ENCODE results near the gene ZNF511. TPM values are rescaled to one million over a fixed set of nuclear protein-coding genes. Genes with fewer than 3 reads are reported as not detected.
A peak's percentile ranks its signal among the peaks of the same experiment; 100 is the strongest.

Gene ZNF511
- total and polyA plus RNA-seq, 9 of the 15 experiments (the other 6 are each of a cell fraction or from before 2014, with no cell fraction given) = 0.61 to 69.3 (median 40.1) TPM

DNA sequence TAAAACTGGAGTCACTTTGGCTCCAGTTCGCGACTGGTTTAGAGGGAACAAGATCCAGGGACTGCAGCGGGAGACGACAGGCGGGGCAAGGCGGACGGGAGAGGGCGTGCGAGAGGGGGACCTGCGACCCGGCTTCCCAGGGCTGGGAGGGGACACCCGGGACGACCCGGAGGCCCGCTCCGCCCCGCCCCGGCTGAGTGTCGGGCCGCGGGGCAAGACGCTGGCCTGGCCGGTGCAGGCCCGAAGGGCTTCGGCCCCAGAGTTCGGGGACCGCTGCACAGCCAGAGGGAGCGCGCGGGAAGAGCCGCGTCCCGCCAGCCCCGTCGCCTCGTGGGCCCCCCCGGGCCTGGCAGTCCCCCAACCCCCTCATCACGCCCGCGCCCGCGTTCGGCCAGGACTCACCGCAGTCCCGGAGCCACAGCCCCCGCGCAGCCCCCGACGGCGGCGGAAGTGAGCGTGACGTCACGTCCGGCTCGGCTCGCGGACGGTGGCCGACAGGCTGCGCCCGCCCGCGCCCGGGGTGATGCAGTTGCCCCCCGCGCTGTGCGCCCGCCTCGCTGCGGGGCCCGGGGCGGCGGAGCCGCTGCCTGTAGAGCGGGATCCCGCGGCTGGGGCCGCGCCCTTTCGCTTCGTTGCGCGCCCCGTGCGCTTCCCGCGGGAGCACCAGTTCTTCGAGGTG lies at the start of gene ZNF511, which contains the start of gene TUBGCP2 (continued):
- TF ChIP-seq CBX8 (IDR thresholded peaks at IDR 0.05; ENCODE audit: borderline replicate concordance, extremely low read depth, low read depth, low read length, poor library complexity, severe bottlenecking) (no peak), SRSF7 (optimal IDR thresholded peaks at IDR 0.05; ENCODE audit: low read depth, low read length) (no peak), CSDE1 (IDR thresholded peaks at IDR 0.05) (no peak; a peak in 1 of 4 replicates), RCOR1 (IDR thresholded peaks at IDR 0.05; ENCODE audit: borderline replicate concordance in 1 of 2, low read depth in 2 of 2, low read length in 2 of 2) (no peak), FOSL1 (tag; conservative IDR thresholded peaks at IDR 0.05) (peak; percentile 56; the same call in 1 of the 2 replicates), HNRNPL (IDR thresholded peaks at IDR 0.05; ENCODE audit: low read depth, low read length) (peak; percentile 20; the same call in 1 of the 2 replicates), ETV5 (CRISPR knock-in tag; IDR thresholded peaks at IDR 0.05; ENCODE audit: low read depth) (no peak; the same call in 1 of the 2 replicates), ZNF354B (CRISPR knock-in tag; IDR thresholded peaks at IDR 0.05) (no peak), ZNF444 (CRISPR knock-in tag; IDR thresholded peaks at IDR 0.05) (no peak), NRF1 (conservative IDR thresholded peaks at IDR 0.05 in 1 of 2, IDR thresholded peaks at IDR 0.05 in 1 of 2) (peak; percentile 76 to 79; a peak in 2 of 4 replicates), KDM5B (IDR thresholded peaks at IDR 0.05; ENCODE audit: insufficient replicate concordance, low read depth, low read length) (peak; percentile 60), ZNF586 (CRISPR knock-in tag; conservative IDR thresholded peaks at IDR 0.05) (no peak)
- TF ChIP-seq, protein P1, sequence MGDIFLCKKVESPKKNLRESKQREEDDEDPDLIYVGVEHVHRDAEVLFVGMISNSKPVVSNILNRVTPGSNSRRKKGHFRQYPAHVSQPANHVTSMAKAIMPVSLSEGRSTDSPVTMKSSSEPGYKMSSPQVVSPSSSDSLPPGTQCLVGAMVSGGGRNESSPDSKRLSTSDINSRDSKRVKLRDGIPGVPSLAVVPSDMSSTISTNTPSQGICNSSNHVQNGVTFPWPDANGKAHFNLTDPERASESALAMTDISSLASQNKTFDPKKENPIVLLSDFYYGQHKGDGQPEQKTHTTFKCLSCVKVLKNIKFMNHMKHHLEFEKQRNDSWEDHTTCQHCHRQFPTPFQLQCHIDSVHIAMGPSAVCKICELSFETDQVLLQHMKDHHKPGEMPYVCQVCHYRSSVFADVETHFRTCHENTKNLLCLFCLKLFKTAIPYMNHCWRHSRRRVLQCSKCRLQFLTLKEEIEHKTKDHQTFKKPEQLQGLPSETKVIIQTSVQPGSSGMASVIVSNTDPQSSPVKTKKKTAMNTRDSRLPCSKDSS (IDR thresholded peaks at IDR 0.05; ENCODE audit: low read depth, partially characterized antibody) = no peak
- TF ChIP-seq, protein P2, sequence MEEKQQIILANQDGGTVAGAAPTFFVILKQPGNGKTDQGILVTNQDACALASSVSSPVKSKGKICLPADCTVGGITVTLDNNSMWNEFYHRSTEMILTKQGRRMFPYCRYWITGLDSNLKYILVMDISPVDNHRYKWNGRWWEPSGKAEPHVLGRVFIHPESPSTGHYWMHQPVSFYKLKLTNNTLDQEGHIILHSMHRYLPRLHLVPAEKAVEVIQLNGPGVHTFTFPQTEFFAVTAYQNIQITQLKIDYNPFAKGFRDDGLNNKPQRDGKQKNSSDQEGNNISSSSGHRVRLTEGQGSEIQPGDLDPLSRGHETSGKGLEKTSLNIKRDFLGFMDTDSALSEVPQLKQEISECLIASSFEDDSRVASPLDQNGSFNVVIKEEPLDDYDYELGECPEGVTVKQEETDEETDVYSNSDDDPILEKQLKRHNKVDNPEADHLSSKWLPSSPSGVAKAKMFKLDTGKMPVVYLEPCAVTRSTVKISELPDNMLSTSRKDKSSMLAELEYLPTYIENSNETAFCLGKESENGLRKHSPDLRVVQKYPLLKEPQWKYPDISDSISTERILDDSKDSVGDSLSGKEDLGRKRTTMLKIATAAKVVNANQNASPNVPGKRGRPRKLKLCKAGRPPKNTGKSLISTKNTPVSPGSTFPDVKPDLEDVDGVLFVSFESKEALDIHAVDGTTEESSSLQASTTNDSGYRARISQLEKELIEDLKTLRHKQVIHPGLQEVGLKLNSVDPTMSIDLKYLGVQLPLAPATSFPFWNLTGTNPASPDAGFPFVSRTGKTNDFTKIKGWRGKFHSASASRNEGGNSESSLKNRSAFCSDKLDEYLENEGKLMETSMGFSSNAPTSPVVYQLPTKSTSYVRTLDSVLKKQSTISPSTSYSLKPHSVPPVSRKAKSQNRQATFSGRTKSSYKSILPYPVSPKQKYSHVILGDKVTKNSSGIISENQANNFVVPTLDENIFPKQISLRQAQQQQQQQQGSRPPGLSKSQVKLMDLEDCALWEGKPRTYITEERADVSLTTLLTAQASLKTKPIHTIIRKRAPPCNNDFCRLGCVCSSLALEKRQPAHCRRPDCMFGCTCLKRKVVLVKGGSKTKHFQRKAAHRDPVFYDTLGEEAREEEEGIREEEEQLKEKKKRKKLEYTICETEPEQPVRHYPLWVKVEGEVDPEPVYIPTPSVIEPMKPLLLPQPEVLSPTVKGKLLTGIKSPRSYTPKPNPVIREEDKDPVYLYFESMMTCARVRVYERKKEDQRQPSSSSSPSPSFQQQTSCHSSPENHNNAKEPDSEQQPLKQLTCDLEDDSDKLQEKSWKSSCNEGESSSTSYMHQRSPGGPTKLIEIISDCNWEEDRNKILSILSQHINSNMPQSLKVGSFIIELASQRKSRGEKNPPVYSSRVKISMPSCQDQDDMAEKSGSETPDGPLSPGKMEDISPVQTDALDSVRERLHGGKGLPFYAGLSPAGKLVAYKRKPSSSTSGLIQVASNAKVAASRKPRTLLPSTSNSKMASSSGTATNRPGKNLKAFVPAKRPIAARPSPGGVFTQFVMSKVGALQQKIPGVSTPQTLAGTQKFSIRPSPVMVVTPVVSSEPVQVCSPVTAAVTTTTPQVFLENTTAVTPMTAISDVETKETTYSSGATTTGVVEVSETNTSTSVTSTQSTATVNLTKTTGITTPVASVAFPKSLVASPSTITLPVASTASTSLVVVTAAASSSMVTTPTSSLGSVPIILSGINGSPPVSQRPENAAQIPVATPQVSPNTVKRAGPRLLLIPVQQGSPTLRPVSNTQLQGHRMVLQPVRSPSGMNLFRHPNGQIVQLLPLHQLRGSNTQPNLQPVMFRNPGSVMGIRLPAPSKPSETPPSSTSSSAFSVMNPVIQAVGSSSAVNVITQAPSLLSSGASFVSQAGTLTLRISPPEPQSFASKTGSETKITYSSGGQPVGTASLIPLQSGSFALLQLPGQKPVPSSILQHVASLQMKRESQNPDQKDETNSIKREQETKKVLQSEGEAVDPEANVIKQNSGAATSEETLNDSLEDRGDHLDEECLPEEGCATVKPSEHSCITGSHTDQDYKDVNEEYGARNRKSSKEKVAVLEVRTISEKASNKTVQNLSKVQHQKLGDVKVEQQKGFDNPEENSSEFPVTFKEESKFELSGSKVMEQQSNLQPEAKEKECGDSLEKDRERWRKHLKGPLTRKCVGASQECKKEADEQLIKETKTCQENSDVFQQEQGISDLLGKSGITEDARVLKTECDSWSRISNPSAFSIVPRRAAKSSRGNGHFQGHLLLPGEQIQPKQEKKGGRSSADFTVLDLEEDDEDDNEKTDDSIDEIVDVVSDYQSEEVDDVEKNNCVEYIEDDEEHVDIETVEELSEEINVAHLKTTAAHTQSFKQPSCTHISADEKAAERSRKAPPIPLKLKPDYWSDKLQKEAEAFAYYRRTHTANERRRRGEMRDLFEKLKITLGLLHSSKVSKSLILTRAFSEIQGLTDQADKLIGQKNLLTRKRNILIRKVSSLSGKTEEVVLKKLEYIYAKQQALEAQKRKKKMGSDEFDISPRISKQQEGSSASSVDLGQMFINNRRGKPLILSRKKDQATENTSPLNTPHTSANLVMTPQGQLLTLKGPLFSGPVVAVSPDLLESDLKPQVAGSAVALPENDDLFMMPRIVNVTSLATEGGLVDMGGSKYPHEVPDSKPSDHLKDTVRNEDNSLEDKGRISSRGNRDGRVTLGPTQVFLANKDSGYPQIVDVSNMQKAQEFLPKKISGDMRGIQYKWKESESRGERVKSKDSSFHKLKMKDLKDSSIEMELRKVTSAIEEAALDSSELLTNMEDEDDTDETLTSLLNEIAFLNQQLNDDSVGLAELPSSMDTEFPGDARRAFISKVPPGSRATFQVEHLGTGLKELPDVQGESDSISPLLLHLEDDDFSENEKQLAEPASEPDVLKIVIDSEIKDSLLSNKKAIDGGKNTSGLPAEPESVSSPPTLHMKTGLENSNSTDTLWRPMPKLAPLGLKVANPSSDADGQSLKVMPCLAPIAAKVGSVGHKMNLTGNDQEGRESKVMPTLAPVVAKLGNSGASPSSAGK (IDR thresholded peaks at IDR 0.05) = no peak

All from K562 (cell line).